Sigmoid colon (tissue), 4 donors: Measurements from ENCODE around the gene ATP5MG.

Experiments used
- CTCF ChIP-seq, 4 experiments: fragments of 450-650 bp in 3 of 4; fragments of 200-600 bp in 1 of 4; IDR thresholded peaks; one replicate each; pipeline ENCODE4 v1.5.1; 2016 to 2019; ENCODE audit warnings: antibody characterized with exemption in 4 of 4, mild to moderate bottlenecking in 3 of 4, moderate library complexity in 2 of 4
- EP300 ChIP-seq, 4 donors: sonication (generic); formaldehyde crosslinking; IDR thresholded peaks; one replicate each; pipeline ENCODE4 v1.6.1; 2017; ENCODE audit warnings: antibody characterized with exemption in 4 of 4
- POLR2A ChIP-seq, 2 donors: fragments of 450-650 bp; IDR thresholded peaks; one replicate each; pipeline ENCODE4 v1.6.1; 2016; ENCODE audit warnings: antibody characterized with exemption in 2 of 2, mild to moderate bottlenecking in 2 of 2, moderate library complexity in 2 of 2
- POLR2AphosphoS5 ChIP-seq, 4 donors: sonication (generic); formaldehyde crosslinking; IDR thresholded peaks; one replicate each; pipeline ENCODE4 v1.6.1; 2017; ENCODE audit warnings: antibody characterized with exemption in 4 of 4

GRCh38 chr11:118401151-118401879 is at the start of gene ATP5MG:
- TF ChIP-seq POLR2AphosphoS5 (IDR thresholded peaks at IDR 0.05) (peak; percentile 55 to 89 (median 74)), POLR2A (IDR thresholded peaks at IDR 0.05) (peak; percentile 64 to 72), EP300 (IDR thresholded peaks at IDR 0.05) (no peak), CTCF (IDR thresholded peaks at IDR 0.05) (peak in 2 of 4 experiments; percentile 19 to 24)
